Suppressor macrophage (primary cell): ENCODE results near the gene PRKCE.
"Not testable (repeated sequence)": the region's sequence is repeated elsewhere in the genome, so short reads cannot be mapped to it uniquely, and the experiment has no call there.

ENCODE experiments used
- DNase-seq, 4 experiments: peaks; one replicate each; pipeline ENCODE4 v3.0.0-alpha.2; 2020 to 2022

The PRKCE gene

GRCh38 chr2:45917561-45918176 is 266.2 kb downstream of the PRKCE start:
- DNase-seq: not testable (repeated sequence)

GRCh38 chr2:45918463-45919159 is 267.1 kb downstream of the PRKCE start:
- DNase-seq: no peak

GRCh38 chr2:45919160-45919650 is 267.7 kb downstream of the PRKCE start:
- DNase-seq: peak; percentile 9 to 51 (median 43)

- peak in 1 of 4 experiments; percentile 19 for DNase-seq
Measured at GRCh38 chr2:45919711-45920111, 268.2 kb downstream of the PRKCE start.

- no peak for DNase-seq
Measured at GRCh38 chr2:45921921-45922320, 270.4 kb downstream of the PRKCE start.

- DNase-seq: no peak
Measured at GRCh38 chr2:45922577-45922988, 271.1 kb downstream of the PRKCE start.

- DNase-seq: no peak
Measured at GRCh38 chr2:45923701-45924100, 272.2 kb downstream of the PRKCE start.

- peak in 3 of 4 experiments; percentile 52 to 69 (median 64) for DNase-seq
Measured at GRCh38 chr2:45925026-45925425, 273.6 kb downstream of the PRKCE start.

GRCh38 chr2:45925636-45926366 is 274.3 kb downstream of the PRKCE start:
- no peak for DNase-seq

GRCh38 chr2:45928946-45929345 is 277.5 kb downstream of the PRKCE start:
- DNase-seq: no peak

- DNase-seq: peak; percentile 74 to 92 (median 84)
Measured at GRCh38 chr2:45929674-45930395, 278.4 kb downstream of the PRKCE start.

GRCh38 chr2:45930396-45930792 is 278.9 kb downstream of the PRKCE start:
- peak; percentile 62 to 82 (median 73) for DNase-seq

- DNase-seq: no peak
Measured at GRCh38 chr2:45932278-45932975, 281.0 kb downstream of the PRKCE start.

GRCh38 chr2:45935791-45936622 is 284.5 kb downstream of the PRKCE start:
- peak; percentile 94 to 98 (median 95) for DNase-seq

- no peak for DNase-seq
Measured at GRCh38 chr2:45936623-45936979, 285.1 kb downstream of the PRKCE start.

GRCh38 chr2:45937990-45938389 is 286.5 kb downstream of the PRKCE start:
- no peak for DNase-seq

GRCh38 chr2:45938649-45939511 is 287.4 kb downstream of the PRKCE start:
- DNase-seq: no peak

- no peak for DNase-seq
Measured at GRCh38 chr2:45941531-45942236, 290.2 kb downstream of the PRKCE start.

GRCh38 chr2:45942237-45942738 is 290.8 kb downstream of the PRKCE start:
- peak in 3 of 4 experiments; percentile 31 to 75 (median 72) for DNase-seq
